Measurements from ENCODE around the gene C20orf204. TPM values are rescaled to one million over a fixed set of nuclear protein-coding genes. Genes with fewer than 3 reads are reported as not detected.
A peak's percentile ranks its signal among the peaks of the same experiment; 100 is the strongest.

The C20orf204 gene
- total and polyA plus RNA-seq, 9 of the 15 experiments (the other 6 are each of a cell fraction or from before 2014, with no cell fraction given), result 0.11 to 1.1 (median 0.36) TPM; not detected in 2

- no peaks in the 10 kb centered on the region for H3K27me3 ChIP-seq (ENCODE audit: control insufficient read depth in 2 of 2, insufficient read depth in 2 of 2, low read length in 2 of 2)
- in situ Hi-C loops (cut with MboI) (no loop called here), intact Hi-C loops (cut with micrococcal nuclease) (loop anchor here (2.0 to 5.0 kb wide), 3 partner anchors 16 to 501 kb away; partner anchors contain the start of gene PTK6)
- H3K4me3 ChIP-seq, result peak overlapping the region; percentile 51
- no TSS peak for BruUV-seq (replicated peaks)
- ChIA-PET POLR2A (interaction anchor here (0.6 to 2.0 kb wide), 9 partner anchors 9 to 217 kb away, joined by 3 to 14 read pairs (median 3); partner anchors contain the start of genes PCMTD2 and TCEA2), CTCF (ENCODE audit: low intra/inter-chr PET ratio) (interaction anchor here (1.0 to 2.1 kb wide), 4 partner anchors 19 to 500 kb away, joined by 3 to 16 read pairs (median 6); partner anchors contain the start of gene PRPF6)
- peak; percentile 66 for FAIRE-seq
- H3K79me2 ChIP-seq (ENCODE audit: control insufficient read depth, insufficient read depth, low read length), result no peaks in the 10 kb centered on the region; the same call in 2 of the 3 replicates
- peaks cover 33 to 85% of the 10 kb centered on the region in 2 experiments for H3K4me1 ChIP-seq (replicated peaks in 1 of 2; ENCODE audit: control insufficient read depth in 2 of 2, insufficient read depth in 2 of 2, low read length in 2 of 2)
- H2AFZ ChIP-seq (ENCODE audit: low read depth, low read length), result peak overlapping the region; percentile 96
- under 1% methylated on average over 44 of the region's 91 CpGs for WGBS (ENCODE audit: insufficient coverage, low coverage, missing lambda C conversion rate)
- H3K9ac ChIP-seq (ENCODE audit: insufficient read depth in 1 of 2, low read depth in 2 of 2, low read length in 2 of 2), result peak overlapping the region; percentile 69 to 92; a peak in 3 of 4 replicates
- DNase-seq (ENCODE audit: extremely low read depth in 1 of 4, low spot score in 3 of 4), result peak; percentile 84 to 89 (median 86)
- H3K9me3 ChIP-seq (replicated peaks; ENCODE audit: control insufficient read depth, insufficient read depth, low read depth, low read length), result no peaks in the 10 kb centered on the region
- peak; percentile 86 for ATAC-seq
- peaks cover 16% of the 10 kb centered on the region; the same call in 2 of the 3 replicates for H3K36me3 ChIP-seq (ENCODE audit: control insufficient read depth, insufficient read depth, low read length)
- no peaks in the 10 kb centered on the region for H4K20me1 ChIP-seq (replicated peaks; ENCODE audit: control insufficient read depth, insufficient read depth, low read length)
- peaks cover 3% of the 10 kb centered on the region for H3K9me1 ChIP-seq (ENCODE audit: control insufficient read depth, insufficient read depth, low read length)
- H3K4me2 ChIP-seq (ENCODE audit: insufficient read depth, low read length), result peak overlapping the region; percentile 74
- peak overlapping the region; percentile 83 for H3K27ac ChIP-seq (ENCODE audit: extremely low read depth, low read depth, low read length)
- TF ChIP-seq NRF1 (conservative IDR thresholded peaks at IDR 0.05 in 1 of 2, IDR thresholded peaks at IDR 0.05 in 1 of 2), result peak; percentile 75 to 82
- TF ChIP-seq AFF4 (CRISPR knock-in tag; IDR thresholded peaks at IDR 0.05), result peak; percentile 74
- TF ChIP-seq, protein P1, sequence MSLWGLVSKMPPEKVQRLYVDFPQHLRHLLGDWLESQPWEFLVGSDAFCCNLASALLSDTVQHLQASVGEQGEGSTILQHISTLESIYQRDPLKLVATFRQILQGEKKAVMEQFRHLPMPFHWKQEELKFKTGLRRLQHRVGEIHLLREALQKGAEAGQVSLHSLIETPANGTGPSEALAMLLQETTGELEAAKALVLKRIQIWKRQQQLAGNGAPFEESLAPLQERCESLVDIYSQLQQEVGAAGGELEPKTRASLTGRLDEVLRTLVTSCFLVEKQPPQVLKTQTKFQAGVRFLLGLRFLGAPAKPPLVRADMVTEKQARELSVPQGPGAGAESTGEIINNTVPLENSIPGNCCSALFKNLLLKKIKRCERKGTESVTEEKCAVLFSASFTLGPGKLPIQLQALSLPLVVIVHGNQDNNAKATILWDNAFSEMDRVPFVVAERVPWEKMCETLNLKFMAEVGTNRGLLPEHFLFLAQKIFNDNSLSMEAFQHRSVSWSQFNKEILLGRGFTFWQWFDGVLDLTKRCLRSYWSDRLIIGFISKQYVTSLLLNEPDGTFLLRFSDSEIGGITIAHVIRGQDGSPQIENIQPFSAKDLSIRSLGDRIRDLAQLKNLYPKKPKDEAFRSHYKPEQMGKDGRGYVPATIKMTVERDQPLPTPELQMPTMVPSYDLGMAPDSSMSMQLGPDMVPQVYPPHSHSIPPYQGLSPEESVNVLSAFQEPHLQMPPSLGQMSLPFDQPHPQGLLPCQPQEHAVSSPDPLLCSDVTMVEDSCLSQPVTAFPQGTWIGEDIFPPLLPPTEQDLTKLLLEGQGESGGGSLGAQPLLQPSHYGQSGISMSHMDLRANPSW (CRISPR knock-in tag; IDR thresholded peaks at IDR 0.05), result 0 out of 2 replicates have a peak, but pooled peaks have one; percentile 71
- TF ChIP-seq SOX6 (IDR thresholded peaks at IDR 0.05), result 0 out of 2 replicates have a peak, but pooled peaks have one; percentile 13
- TF ChIP-seq ZNF277 (CRISPR knock-in tag; IDR thresholded peaks at IDR 0.05; ENCODE audit: borderline replicate concordance), result no peak
- no peak for TF ChIP-seq PREB (CRISPR knock-in tag; IDR thresholded peaks at IDR 0.05)
- no peak for TF ChIP-seq SRF (CRISPR knock-in tag; IDR thresholded peaks at IDR 0.05)
- 0 out of 4 replicates have a peak, but pooled peaks have one; percentile 24 to 26 for TF ChIP-seq RCOR1 (IDR thresholded peaks at IDR 0.05; ENCODE audit: borderline replicate concordance in 1 of 2, low read depth in 2 of 2, low read length in 2 of 2)
These were observed 2.7 kb downstream of the C20orf204 start for GRCh38 chr20:64038565-64039292.
